Measurements from ENCODE around the gene ZYX. TPM values are rescaled to one million over a fixed set of nuclear protein-coding genes. Genes with fewer than 3 reads are reported as not detected.

Gene ZYX
- total and polyA plus RNA-seq, 5 donors from 2014 or later, result 81.1 to 174 (median 92.8) TPM

- H3K36me3 ChIP-seq (ENCODE audit: control insufficient read depth, insufficient read depth, low read length), result no peaks in the 10 kb centered on the region
- H3K4me3 ChIP-seq (ENCODE audit: low read depth, low read length), result no peak overlapping the region
- Mint-ChIP-seq H3K27ac (peak overlapping the region in 2 of 3 donors; percentile 61 to 91), H3K27me3 (peaks cover 8% of the 10 kb centered on the region), H3K9me3 (peaks cover 0 to 4% (median 0%) of the 10 kb centered on the region in 7 donors), H3K4me1 (peaks cover 12 to 67% (median 40%) of the 10 kb centered on the region in 4 donors), H3K4me3 (peak overlapping the region; percentile 0 to 95 (median 92)), H3K36me3 (peaks cover 4% of the 10 kb centered on the region)
- H3K4me1 ChIP-seq (ENCODE audit: control insufficient read depth, insufficient read depth, low read length, poor library complexity, severe bottlenecking), result peaks cover 27% of the 10 kb centered on the region
- H3K9me3 ChIP-seq (ENCODE audit: control insufficient read depth in 2 of 2, low read length in 2 of 2), result no peaks in the 10 kb centered on the region
- no peak overlapping the region for H3K27ac ChIP-seq (ENCODE audit: insufficient read depth, low read length, poor library complexity, severe bottlenecking)
- no peak for ATAC-seq (ENCODE audit: low read depth in 2 of 2)
- DNase-seq, result no peak
- no peaks in the 10 kb centered on the region for H3K27me3 ChIP-seq (ENCODE audit: control insufficient read depth, insufficient read depth, low read length)
Observed at GRCh38 chr7:143406002-143406357, 24.8 kb downstream of the ZYX start.

GRCh38 chr7:143407287-143408251 is 26.4 kb downstream of the ZYX start:
- H3K4me1 Mint-ChIP-seq, result peaks cover 12 to 76% (median 42%) of the 10 kb centered on the region in 4 donors
- Histone ChIP-seq H3K4me3 (ENCODE audit: low read depth, low read length) (peak overlapping the region; percentile 47), H3K36me3 (ENCODE audit: control insufficient read depth, insufficient read depth, low read length) (no peaks in the 10 kb centered on the region), H3K27ac (ENCODE audit: insufficient read depth, low read length, poor library complexity, severe bottlenecking) (no peak overlapping the region), H3K27me3 (ENCODE audit: control insufficient read depth, insufficient read depth, low read length) (no peaks in the 10 kb centered on the region), H3K4me1 (ENCODE audit: control insufficient read depth, insufficient read depth, low read length, poor library complexity, severe bottlenecking) (peaks cover 27% of the 10 kb centered on the region), H3K9me3 (ENCODE audit: control insufficient read depth in 2 of 2, low read length in 2 of 2) (no peaks in the 10 kb centered on the region)
- H3K4me3 Mint-ChIP-seq, result peak overlapping the region; percentile 86 to 95 (median 92)
- peaks cover 8% of the 10 kb centered on the region for H3K27me3 Mint-ChIP-seq
- peak overlapping the region; percentile 95 to 96 (median 95) for H3K27ac Mint-ChIP-seq
- DNase-seq (peak in 2 of 3 donors; percentile 41 to 58), ATAC-seq (ENCODE audit: low read depth in 2 of 2) (peak; percentile 58 to 60)
- H3K9me3 Mint-ChIP-seq, result peaks cover 0 to 4% (median 0%) of the 10 kb centered on the region in 7 donors
- no peaks in the 10 kb centered on the region for H3K36me3 Mint-ChIP-seq

GRCh38 chr7:143408252-143408685 is 27.1 kb downstream of the ZYX start:
- peaks cover 12 to 72% (median 42%) of the 10 kb centered on the region in 4 donors for H3K4me1 Mint-ChIP-seq
- H3K4me3 Mint-ChIP-seq, result peak overlapping the region; percentile 86 to 95 (median 92)
- no peak for ATAC-seq (ENCODE audit: low read depth in 2 of 2)
- DNase-seq, result no peak
- Histone ChIP-seq H3K27me3 (ENCODE audit: control insufficient read depth, insufficient read depth, low read length) (no peaks in the 10 kb centered on the region), H3K9me3 (ENCODE audit: control insufficient read depth in 2 of 2, low read length in 2 of 2) (no peaks in the 10 kb centered on the region), H3K36me3 (ENCODE audit: control insufficient read depth, insufficient read depth, low read length) (no peaks in the 10 kb centered on the region), H3K4me1 (ENCODE audit: control insufficient read depth, insufficient read depth, low read length, poor library complexity, severe bottlenecking) (peaks cover 27% of the 10 kb centered on the region), H3K27ac (ENCODE audit: insufficient read depth, low read length, poor library complexity, severe bottlenecking) (no peak overlapping the region), H3K4me3 (ENCODE audit: low read depth, low read length) (peak overlapping the region; percentile 47)
- peaks cover 0 to 4% (median 0%) of the 10 kb centered on the region in 7 donors for H3K9me3 Mint-ChIP-seq
- peak overlapping the region in 1 of 3 donors; percentile 95 for H3K27ac Mint-ChIP-seq
- peaks cover 12% of the 10 kb centered on the region for H3K27me3 Mint-ChIP-seq
- H3K36me3 Mint-ChIP-seq, result no peaks in the 10 kb centered on the region

- H3K4me1 Mint-ChIP-seq, result peaks cover 12 to 66% (median 39%) of the 10 kb centered on the region in 4 donors
- no peak within 1 kb of the TSS for H3K27ac ChIP-seq (ENCODE audit: insufficient read depth, low read length, poor library complexity, severe bottlenecking)
- peaks cover 27% of the 10 kb centered on the region for H3K4me1 ChIP-seq (ENCODE audit: control insufficient read depth, insufficient read depth, low read length, poor library complexity, severe bottlenecking)
- H3K36me3 ChIP-seq (ENCODE audit: control insufficient read depth, insufficient read depth, low read length), result no peaks in the 10 kb centered on the region
- peaks cover 0 to 4% (median 0%) of the 10 kb centered on the region in 7 donors for H3K9me3 Mint-ChIP-seq
- ATAC-seq (ENCODE audit: low read depth in 2 of 2) (peak; percentile 67 to 80), DNase-seq (peak; percentile 48 to 62 (median 52))
- no peaks in the 10 kb centered on the region for H3K36me3 Mint-ChIP-seq
- peaks cover 14% of the 10 kb centered on the region for H3K27me3 Mint-ChIP-seq
- H3K27me3 ChIP-seq (ENCODE audit: control insufficient read depth, insufficient read depth, low read length), result no peaks in the 10 kb centered on the region
- peak within 1 kb of the TSS; percentile 65 for H3K4me3 ChIP-seq (ENCODE audit: low read depth, low read length)
- H3K27ac Mint-ChIP-seq, result peak within 1 kb of the TSS; percentile 95 to 96 (median 95)
- H3K4me3 Mint-ChIP-seq, result peak within 1 kb of the TSS; percentile 87 to 95 (median 92)
- H3K9me3 ChIP-seq (ENCODE audit: control insufficient read depth in 2 of 2, low read length in 2 of 2), result no peaks in the 10 kb centered on the region
Observed at GRCh38 chr7:143408686-143409561, 27.8 kb downstream of the ZYX start, which contains the start of gene EPHA1. Gene EPHA1 (minus strand): TSS chr7:143408856. CDS start chr7:143408805, 51 bp downstream.

- Histone ChIP-seq H3K9me3 (ENCODE audit: control insufficient read depth in 2 of 2, low read length in 2 of 2) (no peaks in the 10 kb centered on the region), H3K27ac (ENCODE audit: insufficient read depth, low read length, poor library complexity, severe bottlenecking) (no peak overlapping the region), H3K4me3 (ENCODE audit: low read depth, low read length) (no peak overlapping the region), H3K4me1 (ENCODE audit: control insufficient read depth, insufficient read depth, low read length, poor library complexity, severe bottlenecking) (peaks cover 27% of the 10 kb centered on the region), H3K27me3 (ENCODE audit: control insufficient read depth, insufficient read depth, low read length) (peaks cover 4% of the 10 kb centered on the region), H3K36me3 (ENCODE audit: control insufficient read depth, insufficient read depth, low read length) (no peaks in the 10 kb centered on the region)
- DNase-seq, result no peak
- Mint-ChIP-seq H3K4me3 (no peak overlapping the region), H3K36me3 (peaks cover 4% of the 10 kb centered on the region), H3K9me3 (peaks cover 0 to 4% (median 0%) of the 10 kb centered on the region in 7 donors), H3K27me3 (peaks cover 26% of the 10 kb centered on the region), H3K27ac (peak overlapping the region in 2 of 3 donors; percentile 62 to 75), H3K4me1 (peaks cover 12 to 57% (median 30%) of the 10 kb centered on the region in 4 donors)
- no peak for ATAC-seq (ENCODE audit: low read depth in 2 of 2)
Observed at GRCh38 chr7:143410521-143411004, 29.4 kb downstream of the ZYX start.

GRCh38 chr7:143411976-143412708 is 31.0 kb downstream of the ZYX start:
- peaks cover 37% of the 10 kb centered on the region for H3K27me3 Mint-ChIP-seq
- H3K9me3 ChIP-seq (ENCODE audit: control insufficient read depth in 2 of 2, low read length in 2 of 2), result no peaks in the 10 kb centered on the region
- ATAC-seq (ENCODE audit: low read depth in 2 of 2) (no peak), DNase-seq (no peak)
- H3K9me3 Mint-ChIP-seq, result peaks cover 0 to 4% (median 0%) of the 10 kb centered on the region in 7 donors
- no peaks in the 10 kb centered on the region for H3K36me3 ChIP-seq (ENCODE audit: control insufficient read depth, insufficient read depth, low read length)
- no peak overlapping the region for H3K4me3 ChIP-seq (ENCODE audit: low read depth, low read length)
- peaks cover 10% of the 10 kb centered on the region for H3K36me3 Mint-ChIP-seq
- H3K4me1 ChIP-seq (ENCODE audit: control insufficient read depth, insufficient read depth, low read length, poor library complexity, severe bottlenecking), result peaks cover 22% of the 10 kb centered on the region
- peaks cover 18 to 45% (median 25%) of the 10 kb centered on the region in 4 donors for H3K4me1 Mint-ChIP-seq
- H3K27me3 ChIP-seq (ENCODE audit: control insufficient read depth, insufficient read depth, low read length), result peaks cover 7% of the 10 kb centered on the region
- peak overlapping the region in 2 of 3 donors; percentile 1 to 72 for H3K27ac Mint-ChIP-seq
- H3K27ac ChIP-seq (ENCODE audit: insufficient read depth, low read length, poor library complexity, severe bottlenecking), result no peak overlapping the region
- no peak overlapping the region for H3K4me3 Mint-ChIP-seq

All from CD4-positive, CD25-positive, alpha-beta regulatory T cell (primary cell).